Mammary epithelial cell (primary cell): ENCODE results near the gene NPNT.

Source experiments
- EZH2 ChIP-seq: IDR thresholded peaks from 2 replicates; pipeline ENCODE4 v1.6.1; 2012; ENCODE audit warnings: low read length, inconsistent platforms, borderline replicate concordance
- TF ChIP-seq, protein P1 (sequence below), 2 donors: IDR thresholded peaks in 1 of 2; conservative IDR thresholded peaks in 1 of 2; 2 replicates each; pipeline ENCODE4 v1.5.1; 2011 to 2012; ENCODE audit warnings: inconsistent platforms in 2 of 2, low read length in 2 of 2, mild to moderate bottlenecking in 2 of 2, control low read depth in 1 of 2, low read depth in 1 of 2; ENCODE audit not compliant: insufficient read depth in 1 of 2; ENCODE audit errors: extremely low read depth in 1 of 2

DNA sequence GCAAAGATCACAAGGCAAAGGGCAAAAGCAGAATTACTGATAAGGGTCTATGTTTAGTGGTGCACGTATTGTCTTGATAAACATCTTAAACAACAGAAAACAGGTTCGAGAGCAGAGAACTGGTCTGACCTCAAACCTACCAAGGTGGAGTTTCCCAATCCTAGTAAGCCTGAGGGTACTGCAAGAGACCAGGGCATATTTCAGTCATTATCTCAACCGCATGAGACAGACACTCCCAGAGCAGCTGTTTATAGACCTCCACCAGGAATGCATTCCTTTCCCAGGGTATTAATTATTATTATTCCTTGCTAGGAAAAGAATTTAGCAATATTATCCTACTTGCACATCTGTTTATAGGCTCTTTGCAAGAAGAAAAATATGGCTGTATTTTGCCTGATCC is 51.5 kb downstream of the NPNT start:
- no peak for TF ChIP-seq EZH2
- TF ChIP-seq, protein P1, sequence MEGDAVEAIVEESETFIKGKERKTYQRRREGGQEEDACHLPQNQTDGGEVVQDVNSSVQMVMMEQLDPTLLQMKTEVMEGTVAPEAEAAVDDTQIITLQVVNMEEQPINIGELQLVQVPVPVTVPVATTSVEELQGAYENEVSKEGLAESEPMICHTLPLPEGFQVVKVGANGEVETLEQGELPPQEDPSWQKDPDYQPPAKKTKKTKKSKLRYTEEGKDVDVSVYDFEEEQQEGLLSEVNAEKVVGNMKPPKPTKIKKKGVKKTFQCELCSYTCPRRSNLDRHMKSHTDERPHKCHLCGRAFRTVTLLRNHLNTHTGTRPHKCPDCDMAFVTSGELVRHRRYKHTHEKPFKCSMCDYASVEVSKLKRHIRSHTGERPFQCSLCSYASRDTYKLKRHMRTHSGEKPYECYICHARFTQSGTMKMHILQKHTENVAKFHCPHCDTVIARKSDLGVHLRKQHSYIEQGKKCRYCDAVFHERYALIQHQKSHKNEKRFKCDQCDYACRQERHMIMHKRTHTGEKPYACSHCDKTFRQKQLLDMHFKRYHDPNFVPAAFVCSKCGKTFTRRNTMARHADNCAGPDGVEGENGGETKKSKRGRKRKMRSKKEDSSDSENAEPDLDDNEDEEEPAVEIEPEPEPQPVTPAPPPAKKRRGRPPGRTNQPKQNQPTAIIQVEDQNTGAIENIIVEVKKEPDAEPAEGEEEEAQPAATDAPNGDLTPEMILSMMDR (conservative IDR thresholded peaks at IDR 0.05 in 1 of 2, IDR thresholded peaks at IDR 0.05 in 1 of 2; ENCODE audit: extremely low read depth in 1 of 2, insufficient read depth in 1 of 2, low read depth in 1 of 2, low read length in 2 of 2) = no peak
